GM19099 (cell line): ENCODE results near the gene DLEC1.

Source experiments
- POLR2A ChIP-seq: IDR thresholded peaks from 3 replicates; pipeline ENCODE4 v1.6.1; 2011; ENCODE audit warnings: low read depth; ENCODE audit not compliant: insufficient read length; ENCODE audit errors: extremely low read depth

Gene DLEC1

GRCh38 chr3:38139191-38139590 is 100.2 kb downstream of the DLEC1 start:
- no peak for TF ChIP-seq POLR2A

DNA sequence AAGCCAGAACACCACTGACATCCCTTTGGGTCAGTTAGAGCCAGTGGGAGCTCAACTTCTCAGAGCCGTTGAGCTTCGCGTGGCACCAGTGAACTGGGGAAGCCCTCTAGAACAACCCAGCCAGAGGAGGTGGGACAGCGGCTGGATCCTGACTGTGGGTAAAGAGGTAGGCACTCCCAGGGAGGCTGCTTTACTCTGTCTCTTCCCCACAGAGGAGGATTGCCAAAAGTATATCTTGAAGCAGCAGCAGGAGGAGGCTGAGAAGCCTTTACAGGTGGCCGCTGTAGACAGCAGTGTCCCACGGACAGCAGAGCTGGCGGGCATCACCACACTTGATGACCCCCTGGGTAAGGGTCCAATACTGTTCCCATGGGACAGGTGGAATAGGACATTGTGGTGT is 100.6 kb downstream of the DLEC1 start:
- no peak for TF ChIP-seq POLR2A

- no peak for TF ChIP-seq POLR2A
These were observed 101.5 kb downstream of the DLEC1 start for GRCh38 chr3:38140326-38141172.

DNA sequence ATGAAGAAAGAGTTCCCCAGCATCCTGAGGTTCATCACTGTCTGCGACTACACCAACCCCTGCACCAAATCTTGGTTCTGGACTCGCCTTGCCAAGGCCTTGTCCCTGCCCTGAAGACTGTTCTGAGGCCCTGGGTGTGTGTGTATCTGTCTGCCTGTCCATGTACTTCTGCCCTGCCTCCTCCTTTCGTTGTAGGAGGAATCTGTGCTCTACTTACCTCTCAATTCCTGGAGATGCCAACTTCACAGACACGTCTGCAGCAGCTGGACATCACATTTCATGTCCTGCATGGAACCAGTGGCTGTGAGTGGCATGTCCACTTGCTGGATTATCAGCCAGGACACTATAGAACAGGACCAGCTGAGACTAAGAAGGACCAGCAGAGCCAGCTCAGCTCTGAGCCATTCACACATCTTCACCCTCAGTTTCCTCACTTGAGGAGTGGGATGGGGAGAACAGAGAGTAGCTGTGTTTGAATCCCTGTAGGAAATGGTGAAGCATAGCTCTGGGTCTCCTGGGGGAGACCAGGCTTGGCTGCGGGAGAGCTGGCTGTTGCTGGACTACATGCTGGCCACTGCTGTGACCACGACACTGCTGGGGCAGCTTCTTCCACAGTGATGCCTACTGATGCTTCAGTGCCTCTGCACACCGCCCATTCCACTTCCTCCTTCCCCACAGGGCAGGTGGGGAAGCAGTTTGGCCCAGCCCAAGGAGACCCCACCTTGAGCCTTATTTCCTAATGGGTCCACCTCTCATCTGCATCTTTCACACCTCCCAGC is 102.4 kb downstream of the DLEC1 start:
- no peak for TF ChIP-seq POLR2A

DNA sequence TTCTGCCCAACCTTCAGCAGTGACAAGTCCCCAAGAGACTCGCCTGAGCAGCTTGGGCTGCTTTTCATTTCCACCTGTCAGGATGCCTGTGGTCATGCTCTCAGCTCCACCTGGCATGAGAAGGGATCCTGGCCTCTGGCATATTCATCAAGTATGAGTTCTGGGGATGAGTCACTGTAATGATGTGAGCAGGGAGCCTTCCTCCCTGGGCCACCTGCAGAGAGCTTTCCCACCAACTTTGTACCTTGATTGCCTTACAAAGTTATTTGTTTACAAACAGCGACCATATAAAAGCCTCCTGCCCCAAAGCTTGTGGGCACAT is 102.9 kb downstream of the DLEC1 start:
- TF ChIP-seq POLR2A, result no peak

GRCh38 chr3:38142959-38143358 is 104.0 kb downstream of the DLEC1 start:
- no peak for TF ChIP-seq POLR2A

DNA sequence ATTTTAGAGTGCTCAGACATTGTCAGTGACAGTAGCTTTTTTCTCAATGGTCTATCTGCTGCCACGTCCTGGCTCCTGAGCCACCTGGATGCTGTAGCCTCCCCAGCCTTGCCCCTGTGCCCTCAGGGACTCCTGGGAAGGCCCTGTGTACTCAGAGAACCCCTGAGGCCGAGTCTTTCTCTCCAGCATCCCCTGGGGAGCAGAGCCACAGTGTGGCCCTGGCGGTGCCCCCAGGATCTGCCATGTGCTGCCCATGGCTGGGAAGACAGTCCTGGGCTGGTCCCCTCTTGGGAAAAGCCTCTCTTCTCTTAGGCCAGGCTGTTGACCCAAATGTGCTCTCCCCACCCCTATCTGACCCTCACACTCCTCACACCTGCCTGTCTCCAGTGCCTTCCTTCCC is 104.5 kb downstream of the DLEC1 start:
- no peak for TF ChIP-seq POLR2A

- TF ChIP-seq POLR2A, result no peak
These were observed 107.5 kb downstream of the DLEC1 start for GRCh38 chr3:38146504-38146903.

DNA sequence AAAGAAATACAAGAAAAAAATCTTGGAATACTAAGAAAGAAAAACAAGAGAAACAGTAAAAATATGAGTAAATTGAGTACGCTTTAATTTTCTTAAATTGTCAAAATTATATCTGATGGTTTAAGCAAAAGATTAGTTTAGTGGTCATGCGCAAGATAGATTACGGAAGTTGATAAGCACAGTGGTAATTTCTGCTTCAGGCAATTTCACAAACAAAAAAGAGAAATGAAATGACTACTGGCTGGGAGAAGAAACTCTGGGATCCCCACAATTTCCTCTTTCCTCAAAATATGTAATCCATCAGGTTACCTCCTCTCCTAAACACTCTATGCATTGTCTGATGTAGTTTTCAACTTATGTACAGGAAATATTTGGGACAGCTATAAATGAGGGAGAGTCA is 108.4 kb downstream of the DLEC1 start:
- TF ChIP-seq POLR2A, result no peak

DNA sequence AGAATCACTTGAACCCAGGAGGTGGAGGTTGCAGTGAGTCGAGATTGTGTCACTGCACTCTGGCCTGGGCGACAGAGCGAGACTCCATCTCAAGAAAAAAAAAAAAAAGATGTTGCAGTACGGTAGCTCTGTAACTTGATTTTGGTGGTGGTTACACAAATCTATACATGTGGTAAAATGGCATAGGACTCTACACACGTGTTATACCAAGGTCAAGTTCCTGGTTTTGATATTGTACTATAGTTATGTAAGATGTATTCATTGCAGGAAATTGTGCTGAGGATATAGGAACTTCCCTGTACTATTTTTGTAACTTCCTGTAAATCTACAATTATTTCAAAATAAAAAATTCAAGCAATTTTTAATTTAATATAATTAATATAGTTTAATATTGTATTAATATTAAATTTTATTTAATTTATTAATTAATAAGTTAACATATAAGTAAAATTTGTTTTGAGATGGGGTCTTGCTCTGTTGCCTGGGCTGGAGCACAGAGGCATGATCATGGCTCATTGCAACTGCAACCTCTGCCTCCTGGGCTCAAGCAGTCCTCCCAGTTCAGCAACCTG is 109.4 kb downstream of the DLEC1 start:
- TF ChIP-seq POLR2A, result no peak

GRCh38 chr3:38149708-38150107 is 110.7 kb downstream of the DLEC1 start:
- TF ChIP-seq POLR2A, result no peak

DNA sequence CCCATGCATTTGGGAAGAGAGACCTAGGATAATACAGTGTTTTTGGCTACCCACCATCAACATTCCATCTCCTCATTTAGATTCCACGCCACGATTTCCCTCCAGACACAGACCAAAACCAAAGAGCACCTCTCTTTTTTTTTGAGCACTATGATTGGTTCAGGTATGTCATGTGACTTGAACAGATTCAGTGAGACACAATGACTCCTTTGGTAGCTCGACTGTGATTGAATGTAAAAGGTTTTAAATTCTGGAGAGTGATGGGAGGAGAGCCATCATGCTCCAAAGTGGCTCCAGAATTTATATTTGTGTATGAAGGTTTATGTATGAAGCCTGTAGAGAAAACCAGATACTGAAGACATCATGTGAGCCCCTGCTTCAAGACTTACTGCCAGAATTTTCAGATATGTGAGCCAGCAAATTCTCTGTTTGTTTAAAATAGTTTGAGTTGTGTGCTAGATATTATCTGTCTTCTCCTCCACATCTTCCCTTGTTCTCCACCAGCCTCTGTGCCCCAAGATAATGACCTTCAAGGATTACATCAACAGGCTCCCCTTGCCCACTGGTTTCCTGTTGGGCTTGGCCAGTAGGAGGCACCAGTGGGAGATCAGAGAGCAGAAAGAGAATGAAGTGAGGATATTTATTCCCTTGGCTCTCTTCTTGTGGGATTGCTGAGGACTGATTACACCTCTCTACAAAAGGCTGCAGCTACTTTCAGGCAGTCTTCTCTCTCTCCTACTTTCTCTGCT is 111.9 kb downstream of the DLEC1 start:
- no peak for TF ChIP-seq POLR2A

DNA sequence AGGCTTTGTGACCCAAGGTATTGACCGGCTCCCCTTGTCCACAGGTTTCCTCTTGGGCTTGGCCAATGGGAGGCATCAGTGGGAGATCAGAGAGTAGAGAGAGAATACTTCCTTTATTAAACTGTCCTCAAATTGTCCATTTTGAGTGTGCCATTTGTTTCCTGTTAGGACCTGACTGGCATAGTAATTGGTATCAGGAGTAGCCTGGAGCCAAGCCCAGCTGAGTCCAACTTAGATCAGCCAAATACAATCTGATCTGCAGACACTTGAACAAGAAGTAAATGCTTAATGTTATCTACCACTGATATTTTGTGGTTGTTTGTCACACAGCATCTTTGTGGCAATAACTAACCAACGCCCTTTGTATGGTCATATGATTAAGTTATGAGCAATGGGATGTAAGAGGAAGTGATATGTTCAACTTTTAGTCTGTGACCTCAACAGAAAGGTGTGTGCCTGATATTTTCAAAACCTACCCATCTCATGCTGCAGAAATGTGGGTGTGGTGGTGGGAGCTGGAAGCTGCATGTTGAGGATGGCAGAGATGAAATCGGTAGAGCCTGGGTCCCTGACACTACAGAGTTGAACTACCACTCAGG is 112.8 kb downstream of the DLEC1 start:
- TF ChIP-seq POLR2A, result no peak

DNA sequence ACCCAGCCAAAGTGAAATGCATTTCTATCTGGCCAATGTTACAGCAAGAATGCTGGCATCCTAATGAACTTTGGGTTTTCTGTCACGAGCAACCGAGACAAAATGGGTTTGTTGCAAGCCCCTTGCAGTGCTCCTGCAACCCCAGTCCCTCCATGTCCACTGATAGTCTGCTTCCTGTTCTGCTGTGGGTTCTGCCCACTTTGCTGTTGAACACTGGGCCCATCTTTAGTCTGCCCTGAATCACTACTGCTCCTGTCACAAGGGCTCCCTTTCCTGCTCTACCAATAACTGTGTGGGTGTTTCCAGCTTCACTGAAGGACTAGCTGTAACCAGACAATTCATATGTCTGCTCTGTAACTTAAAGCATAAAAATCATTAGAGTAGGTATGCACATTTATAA is 113.6 kb downstream of the DLEC1 start:
- TF ChIP-seq POLR2A, result no peak

GRCh38 chr3:38153221-38153620 is 114.2 kb downstream of the DLEC1 start:
- no peak for TF ChIP-seq POLR2A
